Sigmoid colon (tissue), 3 donors: ENCODE data around the gene AGPAT2.

Experiments used
- CTCF ChIP-seq, 4 experiments: fragments of 450-650 bp in 3 of 4; fragments of 200-600 bp in 1 of 4; IDR thresholded peaks; one replicate each; pipeline ENCODE4 v1.5.1; 2016 to 2019; ENCODE audit warnings: antibody characterized with exemption in 4 of 4, mild to moderate bottlenecking in 3 of 4, moderate library complexity in 2 of 4
- POLR2A ChIP-seq, 2 donors: fragments of 450-650 bp; IDR thresholded peaks; one replicate each; pipeline ENCODE4 v1.6.1; 2016; ENCODE audit warnings: antibody characterized with exemption in 2 of 2, mild to moderate bottlenecking in 2 of 2, moderate library complexity in 2 of 2

- TF ChIP-seq CTCF (IDR thresholded peaks at IDR 0.05) = no peak
- no peak for TF ChIP-seq POLR2A (IDR thresholded peaks at IDR 0.05)
Measured at GRCh38 chr9:136688274-136689107, 1.2 kb upstream of the AGPAT2 start.
